Measurements from ENCODE around the gene ALDH1A3. TPM values are rescaled to one million over a fixed set of nuclear protein-coding genes. Genes with fewer than 3 reads are reported as not detected.

Gene ALDH1A3
- total and polyA plus RNA-seq, 4 donors, result 0.79 to 8.4 (median 1.4) TPM

DNA sequence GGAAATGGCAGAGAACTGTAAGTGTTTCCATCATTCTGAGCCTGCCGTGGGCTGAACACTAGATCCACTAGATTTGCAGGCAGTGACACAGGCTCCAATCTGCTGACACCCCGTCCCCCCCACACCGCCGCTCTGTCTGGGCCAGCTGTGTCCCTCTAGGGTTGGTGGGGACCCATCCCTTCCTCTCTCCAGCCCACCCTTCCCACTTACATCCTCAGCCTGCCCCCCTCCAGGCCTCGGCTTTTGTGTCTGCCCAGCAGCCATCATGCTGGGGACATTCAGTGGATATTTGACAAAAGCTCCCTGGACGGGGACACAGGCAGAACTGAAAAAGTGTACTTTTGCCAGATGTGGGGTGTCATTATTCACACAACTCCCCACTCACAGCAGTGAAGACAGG, 28.8 kb downstream of the ALDH1A3 start:
- TF ChIP-seq, protein P1, sequence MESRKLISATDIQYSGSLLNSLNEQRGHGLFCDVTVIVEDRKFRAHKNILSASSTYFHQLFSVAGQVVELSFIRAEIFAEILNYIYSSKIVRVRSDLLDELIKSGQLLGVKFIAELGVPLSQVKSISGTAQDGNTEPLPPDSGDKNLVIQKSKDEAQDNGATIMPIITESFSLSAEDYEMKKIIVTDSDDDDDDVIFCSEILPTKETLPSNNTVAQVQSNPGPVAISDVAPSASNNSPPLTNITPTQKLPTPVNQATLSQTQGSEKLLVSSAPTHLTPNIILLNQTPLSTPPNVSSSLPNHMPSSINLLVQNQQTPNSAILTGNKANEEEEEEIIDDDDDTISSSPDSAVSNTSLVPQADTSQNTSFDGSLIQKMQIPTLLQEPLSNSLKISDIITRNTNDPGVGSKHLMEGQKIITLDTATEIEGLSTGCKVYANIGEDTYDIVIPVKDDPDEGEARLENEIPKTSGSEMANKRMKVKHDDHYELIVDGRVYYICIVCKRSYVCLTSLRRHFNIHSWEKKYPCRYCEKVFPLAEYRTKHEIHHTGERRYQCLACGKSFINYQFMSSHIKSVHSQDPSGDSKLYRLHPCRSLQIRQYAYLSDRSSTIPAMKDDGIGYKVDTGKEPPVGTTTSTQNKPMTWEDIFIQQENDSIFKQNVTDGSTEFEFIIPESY (IDR thresholded peaks at IDR 0.05), result no peak
- TF ChIP-seq REST (IDR thresholded peaks at IDR 0.05), result no peak
- TF ChIP-seq RAD21 (IDR thresholded peaks at IDR 0.05), result no peak
- TF ChIP-seq FOXA2 (IDR thresholded peaks at IDR 0.05), result no peak
- TF ChIP-seq, protein P2, sequence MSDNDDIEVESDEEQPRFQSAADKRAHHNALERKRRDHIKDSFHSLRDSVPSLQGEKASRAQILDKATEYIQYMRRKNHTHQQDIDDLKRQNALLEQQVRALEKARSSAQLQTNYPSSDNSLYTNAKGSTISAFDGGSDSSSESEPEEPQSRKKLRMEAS (IDR thresholded peaks at IDR 0.05), result no peak
- TF ChIP-seq YY1 (IDR thresholded peaks at IDR 0.05), result no peak
- TF ChIP-seq, protein P3, sequence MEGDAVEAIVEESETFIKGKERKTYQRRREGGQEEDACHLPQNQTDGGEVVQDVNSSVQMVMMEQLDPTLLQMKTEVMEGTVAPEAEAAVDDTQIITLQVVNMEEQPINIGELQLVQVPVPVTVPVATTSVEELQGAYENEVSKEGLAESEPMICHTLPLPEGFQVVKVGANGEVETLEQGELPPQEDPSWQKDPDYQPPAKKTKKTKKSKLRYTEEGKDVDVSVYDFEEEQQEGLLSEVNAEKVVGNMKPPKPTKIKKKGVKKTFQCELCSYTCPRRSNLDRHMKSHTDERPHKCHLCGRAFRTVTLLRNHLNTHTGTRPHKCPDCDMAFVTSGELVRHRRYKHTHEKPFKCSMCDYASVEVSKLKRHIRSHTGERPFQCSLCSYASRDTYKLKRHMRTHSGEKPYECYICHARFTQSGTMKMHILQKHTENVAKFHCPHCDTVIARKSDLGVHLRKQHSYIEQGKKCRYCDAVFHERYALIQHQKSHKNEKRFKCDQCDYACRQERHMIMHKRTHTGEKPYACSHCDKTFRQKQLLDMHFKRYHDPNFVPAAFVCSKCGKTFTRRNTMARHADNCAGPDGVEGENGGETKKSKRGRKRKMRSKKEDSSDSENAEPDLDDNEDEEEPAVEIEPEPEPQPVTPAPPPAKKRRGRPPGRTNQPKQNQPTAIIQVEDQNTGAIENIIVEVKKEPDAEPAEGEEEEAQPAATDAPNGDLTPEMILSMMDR (IDR thresholded peaks at IDR 0.05; ENCODE audit: low read depth, low read length, missing input control), result no peak
- no peak for TF ChIP-seq GABPA (IDR thresholded peaks at IDR 0.05 in 1 of 2, conservative IDR thresholded peaks at IDR 0.05 in 1 of 2)
- no peak for TF ChIP-seq JUND (IDR thresholded peaks at IDR 0.05)
- TF ChIP-seq EGR1 (IDR thresholded peaks at IDR 0.05; ENCODE audit: low read depth in 2 of 2), result no peak
- no peak for TF ChIP-seq SP1 (IDR thresholded peaks at IDR 0.05)
- TF ChIP-seq NR2F2 (IDR thresholded peaks at IDR 0.05), result no peak
- TF ChIP-seq ATF3 (IDR thresholded peaks at IDR 0.05), result no peak
- TF ChIP-seq TAF1 (conservative IDR thresholded peaks at IDR 0.05), result no peak
- TF ChIP-seq HNF4G (IDR thresholded peaks at IDR 0.05), result no peak
- Histone ChIP-seq H3K9ac (ENCODE audit: low read depth in 1 of 2, low read length in 2 of 2) (no peak overlapping the region), H3K27me3 (ENCODE audit: control insufficient read depth in 4 of 4, insufficient read depth in 4 of 4, low read length in 3 of 4) (peaks cover 0 to 1% (median 0%) of the 10 kb centered on the region in 4 donors), H3K4me1 (ENCODE audit: control insufficient read depth in 4 of 4, insufficient read depth in 4 of 4, low read length in 3 of 4) (no peaks in the 10 kb centered on the region), H3K27ac (ENCODE audit: low read depth in 1 of 2, low read length in 2 of 2) (no peak overlapping the region), H3K9me3 (ENCODE audit: control insufficient read depth in 4 of 4, low read length in 3 of 4) (no peaks in the 10 kb centered on the region), H3K36me3 (ENCODE audit: control insufficient read depth in 4 of 4, insufficient read depth in 3 of 4, low read depth in 1 of 4, low read length in 3 of 4) (peaks cover 0 to 2% (median 0%) of the 10 kb centered on the region in 4 donors), H3K4me3 (ENCODE audit: low read depth in 1 of 3, low read length in 3 of 3) (no peak overlapping the region)
- 87% methylated on average over 6 of the region's 6 CpGs for WGBS
- DNase-seq (ENCODE audit: low spot score), result no peak

DNA sequence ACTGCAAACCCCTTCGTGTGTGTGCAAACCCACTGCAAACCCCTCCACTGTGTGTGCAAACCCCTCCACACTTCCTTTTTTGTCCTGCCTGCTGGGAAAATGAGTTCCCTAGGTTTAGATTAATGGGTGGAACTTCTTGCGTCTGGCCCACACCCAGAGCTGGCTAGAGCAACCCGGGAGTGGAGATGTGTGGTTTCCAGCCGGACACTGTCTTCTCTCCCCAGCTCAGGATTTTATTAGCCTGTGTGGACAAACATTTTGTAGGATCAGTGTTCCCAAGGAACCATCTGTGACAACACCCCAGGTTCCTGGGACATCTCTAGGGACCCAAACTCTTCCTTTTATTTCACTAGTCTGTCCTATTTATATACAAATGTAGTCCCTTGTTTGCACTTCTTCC, 29.9 kb downstream of the ALDH1A3 start:
- Histone ChIP-seq H3K9me3 (ENCODE audit: control insufficient read depth in 4 of 4, low read length in 3 of 4) (no peaks in the 10 kb centered on the region), H3K4me3 (ENCODE audit: low read depth in 1 of 3, low read length in 3 of 3) (no peak overlapping the region), H3K4me1 (ENCODE audit: control insufficient read depth in 4 of 4, insufficient read depth in 4 of 4, low read length in 3 of 4) (no peaks in the 10 kb centered on the region), H3K9ac (ENCODE audit: low read depth in 1 of 2, low read length in 2 of 2) (no peak overlapping the region), H3K27ac (ENCODE audit: low read depth in 1 of 2, low read length in 2 of 2) (no peak overlapping the region), H3K36me3 (ENCODE audit: control insufficient read depth in 4 of 4, insufficient read depth in 3 of 4, low read depth in 1 of 4, low read length in 3 of 4) (peaks cover 0 to 2% (median 0%) of the 10 kb centered on the region in 4 donors), H3K27me3 (ENCODE audit: control insufficient read depth in 4 of 4, insufficient read depth in 4 of 4, low read length in 3 of 4) (peaks cover 0 to 2% (median under 1%) of the 10 kb centered on the region in 4 donors)
- WGBS, result 84% methylated on average over 4 of the region's 4 CpGs
- DNase-seq (ENCODE audit: low spot score), result no peak
- TF ChIP-seq, protein P1 (IDR thresholded peaks at IDR 0.05), result no peak
- no peak for TF ChIP-seq FOXA1 (IDR thresholded peaks at IDR 0.05)
- TF ChIP-seq FOXA2 (IDR thresholded peaks at IDR 0.05), result no peak
- no peak for TF ChIP-seq GABPA (IDR thresholded peaks at IDR 0.05 in 1 of 2, conservative IDR thresholded peaks at IDR 0.05 in 1 of 2)
- no peak for TF ChIP-seq ATF3 (IDR thresholded peaks at IDR 0.05)
- TF ChIP-seq, protein P3 (IDR thresholded peaks at IDR 0.05; ENCODE audit: low read depth, low read length, missing input control), result no peak
- no peak for TF ChIP-seq HNF4G (IDR thresholded peaks at IDR 0.05)
- no peak for TF ChIP-seq EGR1 (IDR thresholded peaks at IDR 0.05; ENCODE audit: low read depth in 2 of 2)
- no peak for TF ChIP-seq NR2F2 (IDR thresholded peaks at IDR 0.05)
